GM19099 (cell line): ENCODE measurements around the gene ANKLE2.

Source experiments
- POLR2A ChIP-seq: IDR thresholded peaks from 3 replicates; pipeline ENCODE4 v1.6.1; 2011; ENCODE audit warnings: low read depth; ENCODE audit not compliant: insufficient read length; ENCODE audit errors: extremely low read depth

ANKLE2 gene

GRCh38 chr12:132761032-132761920, at the start of gene ANKLE2:
ANKLE2 (minus strand) TSS chr12:132761832; CDS start chr12:132761798, 34 bp downstream.
- TF ChIP-seq POLR2A = no peak

DNA sequence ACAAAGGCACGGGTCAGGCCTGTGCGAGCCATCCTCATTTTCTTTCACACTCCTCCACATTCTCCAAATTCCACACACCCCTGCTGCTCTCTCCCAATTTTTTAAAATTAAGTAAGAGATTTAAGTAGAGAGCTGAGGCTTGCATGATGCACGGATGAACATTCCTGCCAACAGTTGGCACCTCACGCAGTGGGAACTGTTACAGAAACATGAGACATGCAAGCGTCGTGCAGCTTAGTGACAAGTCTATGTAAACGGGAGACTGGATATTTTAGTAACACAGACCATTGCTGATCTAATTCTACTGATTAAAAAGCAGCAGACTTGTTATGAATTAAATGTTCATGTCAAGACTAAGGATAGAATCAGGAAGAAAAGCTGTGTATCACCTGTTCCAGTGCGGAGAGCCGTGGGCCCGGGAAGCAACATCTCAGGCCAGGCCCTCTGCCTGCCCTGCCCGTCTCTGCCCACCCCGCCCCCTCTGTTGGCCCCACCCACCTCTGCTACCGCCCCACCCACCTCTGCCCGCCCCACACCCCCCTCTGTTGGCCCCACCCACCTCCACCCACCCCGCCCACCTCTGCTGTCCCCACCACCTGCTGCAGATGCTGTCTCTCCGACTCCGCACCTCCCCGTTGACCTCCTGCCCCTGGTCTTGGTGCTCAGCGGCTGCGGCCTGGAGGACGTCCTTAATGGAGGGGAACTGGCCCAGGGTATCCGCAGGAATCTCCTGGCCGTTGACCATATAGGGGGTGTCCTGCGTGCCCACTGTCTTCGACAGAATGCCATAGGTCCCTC, 45.9 kb upstream of the ANKLE2 start:
- TF ChIP-seq POLR2A = no peak

GRCh38 chr12:132806857-132807256, 45.2 kb upstream of the ANKLE2 start:
- no peak for TF ChIP-seq POLR2A

DNA sequence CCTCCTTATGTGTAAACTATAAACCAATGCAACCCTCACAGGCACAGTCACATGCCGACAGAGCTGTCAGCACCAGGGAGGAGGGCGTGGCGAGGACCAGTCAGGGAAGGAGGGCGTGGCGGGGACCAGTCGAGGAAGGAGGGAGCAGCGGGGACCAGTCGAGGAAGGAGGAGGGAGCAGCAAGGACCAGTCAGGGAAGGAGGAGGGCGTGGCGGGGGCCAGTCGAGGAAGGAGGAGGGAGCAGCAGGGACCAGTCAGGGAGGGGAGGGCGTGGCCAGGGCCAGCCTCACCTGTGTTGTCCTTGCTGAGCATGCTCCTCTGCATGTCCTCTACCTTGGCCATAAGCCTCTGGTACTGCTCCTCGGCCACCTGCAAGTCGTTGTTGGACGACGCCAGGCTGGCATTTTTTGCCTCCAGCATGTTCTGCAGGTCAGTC, 42.8 kb upstream of the ANKLE2 start:
- no peak for TF ChIP-seq POLR2A

DNA sequence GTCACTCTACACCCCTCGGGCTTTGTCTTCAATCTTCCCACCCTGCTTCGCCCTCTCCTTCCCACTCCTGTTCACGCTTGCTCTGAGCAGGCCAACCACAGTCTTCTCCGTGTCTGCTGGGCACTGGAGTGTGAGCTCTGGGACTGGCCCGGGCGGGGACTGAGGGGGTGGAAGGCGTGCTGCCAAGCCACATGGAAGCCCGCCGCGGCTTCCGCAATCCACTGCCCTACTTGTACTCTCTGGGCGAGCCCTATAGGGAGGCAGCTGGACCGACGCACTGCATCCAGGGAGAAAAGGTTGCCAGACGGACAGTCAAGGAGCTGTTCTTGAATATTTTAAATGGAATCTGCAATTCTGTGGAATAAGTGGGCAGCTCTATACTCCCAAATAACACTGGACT, 42.3 kb upstream of the ANKLE2 start:
- TF ChIP-seq POLR2A = no peak

- TF ChIP-seq POLR2A = no peak
These were observed 41.5 kb upstream of the ANKLE2 start for GRCh38 chr12:132803125-132803524.

GRCh38 chr12:132801741-132802140, 40.1 kb upstream of the ANKLE2 start:
- no peak for TF ChIP-seq POLR2A

GRCh38 chr12:132798836-132799235, 37.2 kb upstream of the ANKLE2 start:
- TF ChIP-seq POLR2A = no peak

- TF ChIP-seq POLR2A = no peak
These were observed 36.4 kb upstream of the ANKLE2 start for GRCh38 chr12:132797820-132798570.

DNA sequence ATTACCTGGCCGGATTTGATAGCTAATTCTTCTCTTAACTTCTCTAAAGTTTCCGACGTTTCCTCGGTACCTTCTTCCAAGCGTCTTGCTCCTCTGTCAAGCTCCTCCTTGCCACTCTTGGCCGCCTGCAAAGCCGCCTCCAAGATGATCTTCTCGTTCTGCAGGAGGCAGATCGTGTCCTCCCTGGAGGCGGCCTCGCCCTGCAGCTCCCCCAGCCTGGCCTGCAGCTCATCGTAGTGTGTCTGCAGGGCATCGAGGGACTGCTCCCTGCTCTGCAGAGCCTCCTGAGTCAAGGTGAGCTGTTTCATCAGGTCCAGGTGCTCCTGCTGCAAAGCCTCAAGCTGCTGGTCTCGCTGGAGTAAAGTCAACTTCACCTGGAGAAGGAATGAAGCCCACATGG, 34.2 kb upstream of the ANKLE2 start:
- TF ChIP-seq POLR2A = no peak

- no peak for TF ChIP-seq POLR2A
These were observed 27.5 kb upstream of the ANKLE2 start for GRCh38 chr12:132789099-132789471.

- TF ChIP-seq POLR2A = no peak
These were observed 26.9 kb upstream of the ANKLE2 start for GRCh38 chr12:132788375-132789098.

- no peak for TF ChIP-seq POLR2A
These were observed 26.2 kb upstream of the ANKLE2 start for GRCh38 chr12:132787877-132788276.

DNA sequence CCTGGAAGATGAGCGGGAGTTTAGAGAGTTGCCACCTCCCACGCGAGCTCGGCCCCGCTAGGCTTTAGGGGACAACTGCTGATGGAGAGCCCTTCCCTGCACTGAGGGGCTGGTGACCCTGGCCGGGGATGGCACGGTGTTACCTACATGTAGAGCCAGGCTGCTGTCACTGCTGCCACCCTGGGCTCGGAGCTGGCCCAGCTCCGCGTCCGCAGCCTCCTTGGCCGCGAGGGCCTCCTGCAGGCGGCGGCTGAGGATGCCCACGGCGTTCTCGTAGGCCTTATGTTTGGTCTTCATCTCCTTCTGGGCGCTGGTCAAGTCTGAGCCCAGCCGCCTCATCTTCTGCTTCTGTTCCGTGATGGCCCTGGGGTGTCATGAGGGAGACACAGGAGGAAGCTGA, 24.6 kb upstream of the ANKLE2 start:
- TF ChIP-seq POLR2A = no peak
